NK-92 treated with Interleukin-12 subunit alpha and Interleukin-12 subunit beta, amount 100 ng/mL, for 24 hours (cell line): ENCODE data around the gene ADGRG3.
"Not testable (repeated sequence)": the region's sequence is repeated elsewhere in the genome, so short reads cannot be mapped to it uniquely, and the experiment has no call there.

ENCODE experiments used
- DNase-seq: peaks from one replicate; lab custom pipeline; 2025; lab: John Stamatoyannopoulos, UW

The ADGRG3 gene

DNA sequence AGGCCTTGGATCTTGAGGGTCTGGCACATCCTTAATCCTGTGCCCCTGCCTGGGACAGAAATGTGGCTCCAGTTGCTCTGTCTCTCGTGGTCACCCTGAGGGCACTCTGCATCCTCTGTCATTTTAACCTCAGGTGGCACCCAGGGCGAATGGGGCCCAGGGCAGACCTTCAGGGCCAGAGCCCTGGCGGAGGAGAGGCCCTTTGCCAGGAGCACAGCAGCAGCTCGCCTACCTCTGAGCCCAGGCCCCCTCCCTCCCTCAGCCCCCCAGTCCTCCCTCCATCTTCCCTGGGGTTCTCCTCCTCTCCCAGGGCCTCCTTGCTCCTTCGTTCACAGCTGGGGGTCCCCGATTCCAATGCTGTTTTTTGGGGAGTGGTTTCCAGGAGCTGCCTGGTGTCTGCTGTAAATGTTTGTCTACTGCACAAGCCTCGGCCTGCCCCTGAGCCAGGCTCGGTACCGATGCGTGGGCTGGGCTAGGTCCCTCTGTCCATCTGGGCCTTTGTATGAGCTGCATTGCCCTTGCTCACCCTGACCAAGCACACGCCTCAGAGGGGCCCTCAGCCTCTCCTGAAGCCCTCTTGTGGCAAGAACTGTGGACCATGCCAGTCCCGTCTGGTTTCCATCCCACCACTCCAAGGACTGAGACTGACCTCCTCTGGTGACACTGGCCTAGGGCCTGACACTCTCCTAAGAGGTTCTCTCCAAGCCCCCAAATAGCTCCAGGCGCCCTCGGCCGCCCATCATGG lies 4.0 kb upstream of the ADGRG3 start:
- DNase-seq, result no peak

GRCh38 chr16:57664662-57665025 lies 3.5 kb upstream of the ADGRG3 start:
- DNase-seq, result no peak

DNA sequence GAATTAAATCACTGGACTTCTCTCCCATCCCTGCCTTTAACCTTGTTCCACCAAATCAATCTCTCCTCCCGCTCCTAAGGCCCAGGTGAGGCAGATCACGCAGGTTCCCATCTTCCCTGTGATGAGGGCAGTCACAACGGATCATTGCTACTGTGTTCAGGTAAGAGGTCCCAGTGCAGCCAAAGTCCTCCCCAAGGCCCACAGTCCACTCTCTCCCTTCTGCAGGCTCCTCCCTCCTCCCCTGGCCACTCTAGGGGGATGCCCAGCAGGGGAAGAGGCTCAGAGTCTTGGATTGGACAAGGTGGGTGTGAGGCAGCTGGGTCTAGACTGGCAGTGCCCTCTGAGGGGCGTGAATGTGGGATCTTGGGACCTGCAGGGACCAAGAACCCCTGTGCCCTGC lies 2.6 kb upstream of the ADGRG3 start:
- no peak for DNase-seq

DNA sequence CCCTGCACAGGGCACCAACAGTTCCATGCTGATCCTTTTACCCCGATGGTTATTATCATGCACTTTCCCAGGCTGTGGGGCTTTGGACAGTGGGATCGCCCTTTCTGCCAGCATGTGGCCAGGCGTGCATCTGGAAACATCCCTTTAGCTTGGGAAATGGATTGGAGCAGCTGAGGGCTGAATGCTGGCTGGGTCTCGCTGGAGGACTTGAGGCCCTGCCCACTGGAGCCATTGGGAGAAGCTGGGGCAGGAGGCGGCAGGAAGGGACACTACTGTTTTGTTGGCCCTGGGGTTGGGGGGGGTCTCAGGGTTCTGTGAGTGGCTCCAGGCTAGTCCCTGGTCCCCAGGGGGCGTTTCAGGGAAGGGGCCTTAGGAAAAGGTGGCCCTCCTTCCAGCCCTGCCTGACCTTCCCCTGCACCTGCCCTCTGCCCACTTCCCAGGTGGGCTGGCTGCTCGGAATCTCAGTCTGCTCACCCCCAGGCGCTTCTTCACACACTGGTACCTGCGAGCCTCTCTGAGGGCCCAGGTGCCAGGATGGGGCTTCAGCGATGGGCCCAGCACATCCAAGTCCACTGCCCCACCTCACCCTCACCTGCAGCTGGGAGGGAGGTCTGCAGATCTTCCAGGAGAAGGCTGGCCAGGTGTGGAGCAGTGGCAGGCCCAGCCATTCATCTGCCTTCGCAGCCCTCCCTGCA lies 1.6 kb upstream of the ADGRG3 start:
- no peak for DNase-seq

- DNase-seq, result no peak
Observed at GRCh38 chr16:57667048-57667525, 1.0 kb upstream of the ADGRG3 start.

DNA sequence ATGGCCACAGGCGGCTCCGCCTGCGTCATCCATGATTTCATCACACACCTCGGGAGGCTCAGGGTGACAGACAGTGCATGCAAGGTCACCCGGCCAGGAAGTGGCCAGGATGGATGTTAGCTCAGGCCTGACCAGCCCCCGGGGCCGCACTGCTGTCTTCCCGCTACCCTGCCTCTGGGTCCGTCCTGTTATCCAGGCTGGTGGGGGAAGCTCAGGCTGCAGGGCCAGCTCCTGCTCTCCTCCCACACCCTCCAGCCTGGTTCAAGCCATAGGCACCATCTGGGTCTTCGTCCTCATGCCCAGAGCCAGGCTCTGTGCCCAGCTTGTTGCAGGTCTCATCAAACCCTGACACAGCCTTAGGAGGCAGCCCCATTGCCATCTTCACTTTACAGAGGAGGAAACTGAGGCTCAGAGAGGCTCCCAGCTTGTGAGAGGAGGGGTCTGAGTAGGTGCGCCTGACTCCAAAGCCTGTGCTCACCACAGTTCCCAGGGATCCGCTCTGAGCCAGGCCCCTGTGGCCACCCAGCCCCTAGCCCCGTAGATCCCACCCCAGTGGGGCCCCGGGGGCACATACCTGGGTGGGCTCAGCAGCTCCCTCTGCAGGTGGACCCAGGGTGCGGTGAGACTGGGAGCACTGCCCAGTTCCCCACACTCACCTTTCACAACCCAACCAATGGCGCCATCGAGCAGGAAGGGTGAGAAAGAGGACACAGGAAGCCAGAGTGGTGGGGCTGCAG lies 412 bp upstream of the ADGRG3 start:
- peak; percentile 54 for DNase-seq

DNA sequence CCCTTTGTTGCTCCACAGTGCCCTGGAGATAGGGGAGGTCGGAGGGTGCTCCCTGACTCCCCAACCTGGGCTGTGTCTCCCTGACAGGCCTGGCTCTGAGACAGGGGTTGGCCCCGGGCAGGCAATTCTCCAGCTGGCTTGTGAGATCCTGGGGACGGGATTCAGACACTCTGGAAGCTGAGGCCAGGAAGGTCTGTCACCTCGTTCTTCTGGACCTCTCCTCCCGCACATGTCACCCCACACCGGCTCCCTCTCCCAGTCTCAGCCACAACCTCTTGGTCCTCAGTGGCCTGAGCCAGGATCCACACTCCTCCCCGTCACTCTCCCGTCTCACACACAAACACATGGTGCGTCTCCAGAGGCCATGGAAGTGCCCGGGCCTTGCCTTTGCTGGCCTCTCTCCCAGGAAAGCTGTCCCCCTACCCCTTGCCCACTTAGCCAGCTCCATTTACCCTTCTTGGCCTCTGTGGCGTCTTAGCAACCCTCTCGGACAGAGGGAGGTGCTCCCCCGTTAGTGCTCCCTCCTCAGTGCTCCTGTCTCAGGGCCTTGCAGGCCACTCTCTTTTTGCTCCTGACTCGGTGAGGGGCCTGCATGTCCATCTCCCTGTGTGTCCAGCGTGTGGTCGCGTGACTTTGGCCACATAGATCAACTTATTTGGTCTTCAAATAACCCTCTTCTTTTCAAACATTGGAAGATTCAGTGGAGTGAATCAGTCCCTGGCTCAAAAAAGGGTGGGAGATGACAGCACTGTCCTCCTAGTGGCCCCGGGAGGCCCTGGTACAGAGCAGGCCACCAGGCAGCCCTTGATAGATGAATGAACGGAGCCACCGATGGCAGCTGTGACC lies 747 bp downstream of the ADGRG3 start:
- DNase-seq, result no peak

- peak; percentile 51 for DNase-seq
Observed at GRCh38 chr16:57669476-57670162, 1.5 kb downstream of the ADGRG3 start.

- DNase-seq, result no peak
Observed at GRCh38 chr16:57670196-57670595, 2.1 kb downstream of the ADGRG3 start.

DNA sequence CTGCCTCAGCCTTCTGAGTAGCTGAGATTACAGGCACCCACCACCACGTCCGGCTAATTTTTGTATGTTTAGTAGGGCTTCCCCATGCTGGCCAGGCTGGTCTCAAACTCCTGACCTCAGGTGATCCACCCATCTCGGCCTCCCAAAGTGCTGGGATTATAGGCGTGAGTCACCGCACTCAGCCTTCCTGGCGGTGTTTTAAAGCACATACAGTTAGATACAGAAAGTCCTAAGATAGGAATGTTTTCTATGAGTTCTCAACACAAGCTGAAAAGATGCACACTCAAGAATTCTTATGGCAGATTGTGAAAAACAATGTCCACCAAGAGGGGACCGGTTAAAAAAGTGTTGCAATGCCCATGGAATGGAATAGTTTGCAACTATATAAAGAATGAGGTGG lies 3.3 kb downstream of the ADGRG3 start:
- not testable (repeated sequence) for DNase-seq

DNA sequence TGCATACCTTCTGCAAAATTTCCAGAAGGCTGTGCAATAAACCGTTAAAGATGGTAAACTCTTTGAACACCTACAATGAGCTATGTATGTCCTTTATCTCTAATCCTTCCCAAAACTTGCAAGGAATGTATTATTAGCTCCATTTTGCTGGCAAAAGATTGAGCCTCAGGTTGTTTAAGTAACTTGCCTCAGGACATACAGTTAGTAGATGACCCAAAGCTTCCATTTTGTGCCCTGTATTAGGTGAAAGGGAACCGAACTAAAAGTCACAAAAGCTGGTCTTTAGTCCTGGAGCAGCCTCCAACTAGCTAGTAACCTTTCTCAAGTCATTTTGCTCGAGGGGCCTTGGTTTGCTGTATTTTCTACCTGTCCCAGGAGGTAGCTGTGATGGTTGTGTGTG lies 4.3 kb downstream of the ADGRG3 start:
- no peak for DNase-seq

GRCh38 chr16:57672824-57673223 lies 4.7 kb downstream of the ADGRG3 start:
- no peak for DNase-seq

- DNase-seq, result peak; percentile 32
Observed at GRCh38 chr16:57675741-57676551, 7.8 kb downstream of the ADGRG3 start.

GRCh38 chr16:57676553-57677085 lies 8.5 kb downstream of the ADGRG3 start:
- DNase-seq, result no peak

GRCh38 chr16:57677622-57678369 lies 9.7 kb downstream of the ADGRG3 start:
- no peak for DNase-seq

- DNase-seq, result no peak
Observed at GRCh38 chr16:57679016-57679415, 10.9 kb downstream of the ADGRG3 start.

DNA sequence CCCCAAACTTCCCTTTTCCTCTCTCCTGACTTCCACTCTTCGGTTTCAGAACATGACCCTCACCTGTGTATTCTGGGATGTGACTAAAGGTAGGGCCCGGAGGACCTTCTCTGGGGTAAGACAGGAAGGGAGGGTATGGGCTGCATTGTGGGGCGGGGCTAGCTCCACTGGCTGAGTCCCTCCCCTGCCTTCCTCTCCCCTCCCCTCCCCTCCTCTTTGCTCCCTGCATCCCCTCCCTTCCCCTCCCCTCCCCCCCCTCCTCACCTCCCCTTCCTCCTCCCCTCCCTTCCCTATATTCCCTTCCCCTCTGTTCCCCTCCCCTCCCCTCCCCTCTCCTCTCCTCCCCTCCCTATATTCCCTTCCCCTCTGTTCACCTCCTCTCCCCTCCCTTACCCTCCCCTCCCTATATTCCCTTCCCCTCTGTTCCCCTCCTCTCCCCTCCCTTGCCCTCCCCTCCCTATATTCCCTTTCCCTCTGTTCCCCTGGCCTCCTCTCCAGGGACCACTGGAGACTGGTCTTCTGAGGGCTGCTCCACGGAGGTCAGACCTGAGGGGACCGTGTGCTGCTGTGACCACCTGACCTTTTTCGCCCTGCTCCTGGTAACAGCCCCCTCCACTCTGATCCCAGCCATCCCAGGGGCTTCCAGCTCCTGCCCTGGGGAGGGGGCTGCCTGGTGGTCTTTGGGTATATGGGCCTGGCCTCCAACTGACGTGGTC lies 11.8 kb downstream of the ADGRG3 start:
- DNase-seq, result no peak

DNA sequence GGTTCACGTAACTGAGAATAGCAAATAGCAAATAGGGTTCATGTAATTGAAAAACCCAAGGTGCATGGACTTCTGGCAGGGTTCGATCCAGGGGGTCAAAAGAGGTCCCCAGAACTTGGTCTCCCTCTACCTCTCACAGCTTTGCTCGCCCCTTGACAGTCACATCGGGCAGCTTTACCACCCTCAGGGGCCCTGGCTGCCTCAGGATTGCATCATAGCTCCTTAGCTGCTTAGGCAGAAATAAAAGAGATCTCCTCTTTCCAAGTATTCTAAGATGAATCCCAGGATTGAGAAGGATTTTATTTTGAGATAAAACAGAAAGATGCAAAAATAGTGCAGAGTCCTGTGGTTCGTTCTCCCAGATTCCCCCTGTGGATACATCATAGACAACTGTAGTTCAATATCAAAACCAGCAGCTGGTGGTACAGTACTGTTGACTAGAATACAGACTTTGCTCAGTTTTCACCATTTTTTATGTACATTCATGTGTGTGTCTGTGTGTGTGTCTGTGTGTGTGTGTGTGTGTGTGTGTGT lies 12.8 kb downstream of the ADGRG3 start:
- DNase-seq, result no peak
